Endodermal cell (in vitro differentiated cells): ENCODE measurements around the gene GRM7. TPM values are rescaled to one million over a fixed set of nuclear protein-coding genes. Genes with fewer than 3 reads are reported as not detected.

ENCODE experiments used
- DNase-seq: peaks from one replicate; pipeline ENCODE4 v3.0.0-alpha.2; 2017
- H3K27ac ChIP-seq: 2 replicates; pipeline ENCODE4 v1.5.1; 2013; ENCODE audit warnings: mild to moderate bottlenecking, low read depth, low read length, moderate library complexity
- H3K27me3 ChIP-seq: 2 replicates; pipeline ENCODE4 v1.6.1; 2013; ENCODE audit warnings: mild to moderate bottlenecking, low read length, moderate library complexity; ENCODE audit not compliant: insufficient read depth, control insufficient read depth, poor library complexity, severe bottlenecking
- H3K36me3 ChIP-seq: 2 replicates; pipeline ENCODE4 v1.7.0; 2013; ENCODE audit warnings: mild to moderate bottlenecking, low read length, moderate library complexity; ENCODE audit not compliant: control insufficient read depth, insufficient read depth
- H3K4me1 ChIP-seq: one replicate; pipeline ENCODE4 v1.7.0; 2013; ENCODE audit warnings: low read length; ENCODE audit not compliant: control insufficient read depth, insufficient read depth
- H3K4me3 ChIP-seq: 2 replicates; pipeline ENCODE4 v1.5.1; 2013; ENCODE audit warnings: mild to moderate bottlenecking, low read length, moderate library complexity
- H3K9ac ChIP-seq: 2 replicates; pipeline ENCODE4 v1.6.1; 2013; ENCODE audit warnings: mild to moderate bottlenecking, low read length, moderate library complexity; ENCODE audit not compliant: poor library complexity, severe bottlenecking; ENCODE audit errors: extremely low read depth
- H3K9me3 ChIP-seq: 2 replicates; pipeline ENCODE4 v1.6.1; 2013; ENCODE audit warnings: mild to moderate bottlenecking, low read length, moderate library complexity; ENCODE audit not compliant: control insufficient read depth
- H3K27ac Mint-ChIP-seq: 2 replicates; pipeline ENCODE4 v1.8.0; 2020; ENCODE audit warnings: mixed read lengths
- H3K27me3 Mint-ChIP-seq: 2 replicates; pipeline ENCODE4 v1.8.0; 2021; ENCODE audit warnings: mild to moderate bottlenecking, mixed read lengths; ENCODE audit not compliant: insufficient read depth
- H3K36me3 Mint-ChIP-seq: 2 replicates; pipeline ENCODE4 v1.8.0; 2020; ENCODE audit warnings: low read depth, mixed read lengths
- H3K4me1 Mint-ChIP-seq: 2 replicates; pipeline ENCODE4 v1.8.0; 2020; ENCODE audit warnings: mixed read lengths
- H3K4me3 Mint-ChIP-seq: 2 replicates; pipeline ENCODE4 v1.8.0; 2020; ENCODE audit warnings: mild to moderate bottlenecking, moderate library complexity, mixed read lengths
- H3K9me3 Mint-ChIP-seq: 2 replicates; pipeline ENCODE4 v1.8.0; 2020; ENCODE audit warnings: mild to moderate bottlenecking, mixed read lengths
- WGBS, 2 experiments: methylation state at CpG; one replicate each; pipeline versions ENCODE4 v1.1.5 to v1.1.7; 2013; ENCODE audit warnings: missing lambda C conversion rate in 2 of 2, mixed read lengths in 1 of 2; ENCODE audit not compliant: insufficient coverage in 1 of 2, insufficient read length in 1 of 2; 5-methylcytosine and 5-hydroxymethylcytosine counted together
- total RNA-seq, 2 donors: library from RNA; stranded (reverse); fragmentation: NEBNext Ultra II Directional in 1 of 2; extraction: Animal tissue kit (Norgen Biotek cat#: 25700) in 1 of 2; gene quantifications; 2 replicates in 1 of 2; 3 replicates in 1 of 2; pipeline ENCODE4 v1.2.1, GENCODE V29; 2021
- TF ChIP-seq, protein P1 (sequence below): fragments of 200-600 bp; sonication (generic); conservative IDR thresholded peaks from 2 replicates; pipeline ENCODE4 v1.5.0; 2021; ENCODE audit warnings: antibody characterized with exemption, mild to moderate bottlenecking

The GRM7 gene
- total RNA-seq, 2 donors from 2014 or later: 0.11 to 0.73 TPM

DNA sequence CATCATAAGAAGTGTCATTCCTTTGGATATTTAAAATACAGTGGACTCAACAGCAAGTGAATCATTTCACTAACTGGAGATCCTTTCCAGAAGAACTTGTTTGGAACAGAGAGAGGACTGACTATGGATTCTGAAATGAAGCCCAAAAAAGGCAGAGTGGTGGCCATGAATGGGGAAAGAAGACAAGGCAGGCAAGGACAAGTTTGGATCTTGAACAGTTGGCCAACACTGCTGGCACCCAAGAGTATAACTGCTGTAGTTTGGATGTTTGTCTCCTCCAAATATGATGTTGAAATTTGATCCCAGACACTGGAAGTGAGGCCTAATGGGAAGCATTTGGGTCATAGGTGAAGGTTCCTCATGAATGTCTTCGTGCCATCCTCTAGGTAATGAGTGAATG, 686.9 kb downstream of the GRM7 start:
- H3K9me3 Mint-ChIP-seq: peaks cover 20% of the 10 kb centered on the region
- Histone ChIP-seq H3K4me3 (no peak overlapping the region), H3K9ac (no peak overlapping the region), H3K4me1 (no peaks in the 10 kb centered on the region), H3K27me3 (no peaks in the 10 kb centered on the region), H3K36me3 (no peaks in the 10 kb centered on the region), H3K9me3 (peaks cover 22% of the 10 kb centered on the region), H3K27ac (no peak overlapping the region)
- 96% methylated on average over 1 of the region's 1 CpG; no CpG with 5 or more reads in 1 of the 2 experiments for WGBS, 2 experiments
- H3K27me3 Mint-ChIP-seq: no peaks in the 10 kb centered on the region
- no peak overlapping the region for H3K4me3 Mint-ChIP-seq
- peaks cover 3% of the 10 kb centered on the region for H3K4me1 Mint-ChIP-seq
- H3K36me3 Mint-ChIP-seq: peaks cover 9% of the 10 kb centered on the region
- TF ChIP-seq, protein P1, sequence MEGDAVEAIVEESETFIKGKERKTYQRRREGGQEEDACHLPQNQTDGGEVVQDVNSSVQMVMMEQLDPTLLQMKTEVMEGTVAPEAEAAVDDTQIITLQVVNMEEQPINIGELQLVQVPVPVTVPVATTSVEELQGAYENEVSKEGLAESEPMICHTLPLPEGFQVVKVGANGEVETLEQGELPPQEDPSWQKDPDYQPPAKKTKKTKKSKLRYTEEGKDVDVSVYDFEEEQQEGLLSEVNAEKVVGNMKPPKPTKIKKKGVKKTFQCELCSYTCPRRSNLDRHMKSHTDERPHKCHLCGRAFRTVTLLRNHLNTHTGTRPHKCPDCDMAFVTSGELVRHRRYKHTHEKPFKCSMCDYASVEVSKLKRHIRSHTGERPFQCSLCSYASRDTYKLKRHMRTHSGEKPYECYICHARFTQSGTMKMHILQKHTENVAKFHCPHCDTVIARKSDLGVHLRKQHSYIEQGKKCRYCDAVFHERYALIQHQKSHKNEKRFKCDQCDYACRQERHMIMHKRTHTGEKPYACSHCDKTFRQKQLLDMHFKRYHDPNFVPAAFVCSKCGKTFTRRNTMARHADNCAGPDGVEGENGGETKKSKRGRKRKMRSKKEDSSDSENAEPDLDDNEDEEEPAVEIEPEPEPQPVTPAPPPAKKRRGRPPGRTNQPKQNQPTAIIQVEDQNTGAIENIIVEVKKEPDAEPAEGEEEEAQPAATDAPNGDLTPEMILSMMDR: no peak
- no peak for DNase-seq
- H3K27ac Mint-ChIP-seq: no peak overlapping the region

DNA sequence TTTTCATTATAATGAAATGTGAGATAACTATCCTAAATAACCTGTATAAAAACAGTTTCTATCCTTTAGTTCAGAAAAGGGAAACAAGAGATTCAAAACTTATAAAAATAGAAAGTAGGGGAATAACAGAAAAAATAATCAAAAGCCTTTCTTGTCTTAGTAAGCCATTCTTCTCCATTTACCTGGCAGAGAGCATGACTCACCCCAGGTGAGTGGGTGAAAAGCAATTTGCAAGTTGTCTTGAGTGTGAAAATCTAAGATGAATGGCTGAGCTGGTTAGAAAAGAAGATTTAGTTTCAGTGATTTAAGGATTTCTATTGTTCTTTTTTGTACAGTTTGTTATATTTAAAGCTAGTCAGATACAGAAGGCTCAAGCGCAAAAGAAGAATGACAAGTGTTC, 702.0 kb downstream of the GRM7 start:
- no peak overlapping the region for H3K27ac ChIP-seq
- H3K9me3 ChIP-seq: no peaks in the 10 kb centered on the region
- no peaks in the 10 kb centered on the region for H3K36me3 Mint-ChIP-seq
- H3K9ac ChIP-seq: no peak overlapping the region
- no peak overlapping the region for H3K27ac Mint-ChIP-seq
- no peak overlapping the region for H3K4me3 ChIP-seq
- no peaks in the 10 kb centered on the region for H3K9me3 Mint-ChIP-seq
- TF ChIP-seq, protein P1: no peak
- no peaks in the 10 kb centered on the region for H3K27me3 Mint-ChIP-seq
- H3K4me1 ChIP-seq: peaks cover 7% of the 10 kb centered on the region
- no peak overlapping the region for H3K4me3 Mint-ChIP-seq
- no peaks in the 10 kb centered on the region for H3K27me3 ChIP-seq
- H3K36me3 ChIP-seq: no peaks in the 10 kb centered on the region
- 100% methylated on average over 1 of the region's 1 CpG; no CpG with 5 or more reads in 1 of the 2 experiments for WGBS, 2 experiments
- DNase-seq: no peak
- H3K4me1 Mint-ChIP-seq: peaks cover 28% of the 10 kb centered on the region

DNA sequence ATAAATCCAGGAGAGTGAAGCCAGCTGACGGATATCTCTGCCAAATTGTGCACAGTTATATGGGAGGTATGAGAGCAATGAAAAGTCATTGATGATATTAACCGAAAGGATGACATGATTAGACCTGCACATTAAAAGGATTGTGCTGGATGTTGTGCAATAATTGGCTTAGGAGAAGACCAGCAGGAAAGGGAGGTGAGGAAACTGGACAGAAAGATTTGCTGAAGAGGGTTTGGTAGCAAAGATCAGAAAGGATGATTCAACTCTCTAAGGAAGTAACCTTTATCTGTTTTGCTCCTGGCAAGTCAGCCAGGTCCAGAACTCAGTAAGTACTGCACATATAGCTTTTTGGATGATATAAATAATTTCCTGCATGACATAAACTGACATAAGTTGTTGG, 704.7 kb downstream of the GRM7 start:
- WGBS, 2 experiments: 91 to 96% methylated on average over 2 of the region's 2 CpGs
- Histone ChIP-seq H3K27me3 (no peaks in the 10 kb centered on the region), H3K4me1 (peaks cover 4% of the 10 kb centered on the region), H3K36me3 (no peaks in the 10 kb centered on the region), H3K9ac (no peak overlapping the region), H3K9me3 (no peaks in the 10 kb centered on the region), H3K27ac (no peak overlapping the region), H3K4me3 (no peak overlapping the region)
- Mint-ChIP-seq H3K4me1 (peaks cover 19% of the 10 kb centered on the region), H3K36me3 (peaks cover 7% of the 10 kb centered on the region), H3K4me3 (no peak overlapping the region), H3K27ac (no peak overlapping the region), H3K27me3 (no peaks in the 10 kb centered on the region), H3K9me3 (peaks cover 21% of the 10 kb centered on the region)
- TF ChIP-seq, protein P1: no peak
- DNase-seq: no peak
